ENCODE results near the gene GCK. TPM values are rescaled to one million over a fixed set of nuclear protein-coding genes. Genes with fewer than 3 reads are reported as not detected.

GCK gene
- total RNA-seq, 2 experiments from 2014 or later = 0.16 TPM; not detected in 1

DNA sequence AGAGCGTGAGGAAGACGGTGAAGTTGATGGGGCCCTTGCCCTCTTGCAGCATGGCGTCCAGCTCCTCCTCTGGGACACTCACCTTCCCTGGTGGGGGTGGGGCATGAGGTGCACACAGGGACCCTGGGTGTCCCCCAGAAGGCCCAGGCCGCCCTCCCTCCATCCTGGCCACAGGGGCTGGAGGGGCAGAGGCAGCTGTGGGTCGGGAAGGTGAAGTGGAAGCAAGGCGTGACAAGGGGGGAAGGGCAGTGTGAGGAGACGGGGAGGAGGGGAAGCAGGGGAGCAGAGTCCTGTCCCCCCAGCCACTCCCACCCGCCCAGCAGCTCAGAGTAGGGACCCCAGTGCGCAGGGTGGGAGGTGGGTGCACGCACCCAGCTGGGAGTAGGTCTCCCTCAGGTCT, 48.9 kb downstream of the GCK start:
- POLR2A ChIA-PET = no interaction called here
- no peaks in the 10 kb centered on the region for H3K4me1 ChIP-seq (ENCODE audit: insufficient read depth, low read length, poor library complexity, severe bottlenecking)
- no peak overlapping the region for H3K27ac ChIP-seq (ENCODE audit: low read depth, low read length, poor library complexity, severe bottlenecking)
- BruUV-seq (replicated peaks) = no TSS peak
- H3K36me3 ChIP-seq (ENCODE audit: insufficient read depth, low read length) = no peaks in the 10 kb centered on the region
- CTCF ChIA-PET (ENCODE audit: unreplicated experiment) = no interaction called here
- H4K20me1 ChIP-seq (ENCODE audit: insufficient read depth, low read length) = no peaks in the 10 kb centered on the region
- H3K4me2 ChIP-seq (ENCODE audit: low read length) = no peak overlapping the region
- no peak overlapping the region for H2AFZ ChIP-seq (ENCODE audit: low read length)
- no peaks in the 10 kb centered on the region for H3K9me2 ChIP-seq (ENCODE audit: insufficient read depth, low read length)
- no peak for TF ChIP-seq CTCF (conservative IDR thresholded peaks at IDR 0.05; ENCODE audit: low read length)
- no peak for TF ChIP-seq EZH2phosphoT487 (IDR thresholded peaks at IDR 0.05; ENCODE audit: borderline replicate concordance, low read depth, low read length)
- intact Hi-C loops (cut with micrococcal nuclease; ENCODE audit: unreplicated experiment) = no loop called here
- no peaks in the 10 kb centered on the region for H3K79me2 ChIP-seq (ENCODE audit: insufficient read depth, low read depth, low read length)
- DNase-seq (ENCODE audit: low spot score) = no peak
- no peak overlapping the region for H3K4me3 ChIP-seq (ENCODE audit: low read depth, low read length, poor library complexity, severe bottlenecking)
- no peaks in the 10 kb centered on the region for H3K9me3 ChIP-seq (ENCODE audit: low read length)

GRCh38 chr7:44139311-44140010, 49.8 kb downstream of the GCK start:
- BruUV-seq (replicated peaks) = no TSS peak

More at GRCh38 chr7:44139311-44140010, 49.8 kb downstream of the GCK start:
- DNase-seq (ENCODE audit: low spot score) = no peak
- Histone ChIP-seq H4K20me1 (ENCODE audit: insufficient read depth, low read length) (no peaks in the 10 kb centered on the region), H2AFZ (ENCODE audit: low read length) (no peak overlapping the region), H3K79me2 (ENCODE audit: insufficient read depth, low read depth, low read length) (no peaks in the 10 kb centered on the region), H3K9me2 (ENCODE audit: insufficient read depth, low read length) (no peaks in the 10 kb centered on the region), H3K4me2 (ENCODE audit: low read length) (no peak overlapping the region), H3K36me3 (ENCODE audit: insufficient read depth, low read length) (no peaks in the 10 kb centered on the region), H3K4me3 (ENCODE audit: low read depth, low read length, poor library complexity, severe bottlenecking) (no peak overlapping the region), H3K9me3 (ENCODE audit: low read length) (no peaks in the 10 kb centered on the region), H3K27ac (ENCODE audit: low read depth, low read length, poor library complexity, severe bottlenecking) (no peak overlapping the region), H3K4me1 (ENCODE audit: insufficient read depth, low read length, poor library complexity, severe bottlenecking) (no peaks in the 10 kb centered on the region)
- POLR2A ChIA-PET = no interaction called here
- intact Hi-C loops (cut with micrococcal nuclease; ENCODE audit: unreplicated experiment) = no loop called here
- CTCF ChIA-PET (ENCODE audit: unreplicated experiment) = no interaction called here
- TF ChIP-seq EZH2phosphoT487 (IDR thresholded peaks at IDR 0.05; ENCODE audit: borderline replicate concordance, low read depth, low read length) (no peak), CTCF (conservative IDR thresholded peaks at IDR 0.05; ENCODE audit: low read length) (no peak)

Measured in OCI-LY7 (cell line).